Brain pericyte (primary cell): ENCODE data around the gene TGFB1.
"Not testable (repeated sequence)": the region's sequence is repeated elsewhere in the genome, so short reads cannot be mapped to it uniquely, and the experiment has no call there.

ENCODE experiments used
- DNase-seq: peaks from one replicate; pipeline ENCODE4 v3.0.0-alpha.2; 2012; ENCODE audit warnings: low read depth, low spot score

Gene TGFB1

DNA sequence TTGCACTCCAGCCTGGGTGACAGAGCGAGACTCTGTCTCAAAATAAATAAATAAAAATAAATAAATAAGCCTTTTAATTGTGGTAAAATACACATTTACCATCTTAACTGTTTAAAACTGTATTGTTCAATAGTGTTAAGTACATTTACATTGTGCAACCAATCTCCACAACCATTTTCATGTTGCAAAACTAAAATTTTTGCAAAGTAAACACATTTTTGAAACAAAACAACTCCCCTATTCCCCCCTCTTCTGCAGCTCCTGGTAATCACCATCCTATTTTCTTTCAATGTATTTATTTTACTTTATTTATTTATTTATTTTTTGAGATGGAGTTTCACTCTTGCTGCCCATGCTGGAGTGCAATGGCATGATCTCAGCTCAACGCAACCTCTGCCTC lies 16.0 kb upstream of the TGFB1 start:
- DNase-seq, result no peak

DNA sequence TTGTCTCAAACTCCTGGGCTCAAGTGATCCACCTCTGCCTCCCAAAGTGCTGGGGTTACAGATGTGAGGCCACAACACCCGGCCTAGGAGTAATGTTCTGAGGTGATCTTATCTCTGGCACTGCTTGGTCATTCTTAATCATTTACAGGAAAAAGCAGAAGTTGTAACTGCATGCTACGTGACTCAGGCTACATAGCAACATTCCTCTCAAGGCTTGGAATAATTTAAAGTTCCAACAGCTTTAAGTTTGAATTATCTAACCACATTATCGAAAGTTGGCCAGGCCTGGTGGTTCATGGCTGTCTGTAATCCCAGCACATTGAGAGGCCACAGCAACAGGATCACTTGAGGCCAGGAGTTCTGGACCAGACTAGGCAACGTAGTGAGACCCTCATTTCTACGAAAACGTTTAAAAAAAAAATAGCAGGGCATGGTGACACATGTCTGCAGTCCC lies 14.2 kb upstream of the TGFB1 start:
- no peak for DNase-seq

DNA sequence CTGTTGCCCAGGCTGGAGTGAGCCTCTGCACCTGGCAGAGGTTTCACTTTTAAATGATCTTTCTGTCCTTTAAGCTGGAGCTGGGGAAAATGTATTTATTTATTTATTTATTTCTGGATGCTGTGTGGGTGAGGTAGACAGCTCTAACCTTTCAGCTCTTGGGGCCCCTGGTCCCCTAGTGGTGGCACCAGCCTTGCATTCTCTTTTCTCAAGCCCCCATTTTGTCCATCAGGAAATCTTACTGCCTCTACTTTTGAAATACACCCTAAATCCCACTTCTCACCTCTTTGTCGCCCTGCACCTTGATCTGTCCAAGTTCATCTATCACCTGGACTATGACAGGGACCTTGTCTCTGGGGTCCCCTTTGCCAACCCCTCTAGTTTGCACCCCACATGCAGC lies 12.4 kb upstream of the TGFB1 start:
- no peak for DNase-seq

DNA sequence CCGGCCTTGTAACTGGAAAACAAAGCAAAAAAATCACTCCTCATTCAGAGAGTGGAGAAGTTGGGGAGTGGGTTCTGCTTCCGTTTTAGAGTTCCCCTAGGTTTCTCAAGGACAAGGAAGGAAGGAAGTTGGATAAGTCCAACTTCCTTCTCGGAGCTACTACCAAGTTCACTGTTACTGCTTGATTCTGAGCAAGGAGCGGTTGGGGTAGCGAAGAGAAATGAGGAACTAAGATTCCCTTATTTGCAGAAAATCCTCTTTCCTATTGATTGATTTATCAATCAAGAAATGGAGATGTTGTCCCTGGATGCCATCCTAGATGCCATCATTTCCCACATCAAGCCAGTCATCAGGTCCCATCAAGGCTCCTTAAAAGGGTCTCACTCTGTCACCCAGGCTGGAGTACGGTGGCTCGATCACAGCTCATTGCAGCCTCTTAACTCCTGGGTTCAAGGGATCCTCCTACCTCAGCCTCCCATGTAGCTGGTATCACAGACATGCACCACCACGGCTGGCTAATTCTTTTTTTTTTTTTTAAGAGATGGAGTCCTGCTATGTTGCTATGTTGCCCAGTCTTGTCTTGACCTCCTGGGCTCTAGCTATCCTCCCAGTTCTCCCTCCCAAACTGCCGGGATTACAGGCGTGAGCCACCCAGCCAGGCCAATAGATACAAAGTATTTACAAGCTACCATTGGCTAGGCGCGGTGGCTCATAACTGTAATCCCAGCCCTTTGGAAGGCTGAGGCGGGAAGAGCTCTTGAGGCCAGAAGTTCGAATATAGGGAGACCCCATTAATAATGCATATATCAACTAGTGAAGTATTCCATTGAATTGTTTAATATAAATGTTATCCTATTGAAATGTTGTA lies 11.0 kb upstream of the TGFB1 start:
- DNase-seq, result no peak

DNA sequence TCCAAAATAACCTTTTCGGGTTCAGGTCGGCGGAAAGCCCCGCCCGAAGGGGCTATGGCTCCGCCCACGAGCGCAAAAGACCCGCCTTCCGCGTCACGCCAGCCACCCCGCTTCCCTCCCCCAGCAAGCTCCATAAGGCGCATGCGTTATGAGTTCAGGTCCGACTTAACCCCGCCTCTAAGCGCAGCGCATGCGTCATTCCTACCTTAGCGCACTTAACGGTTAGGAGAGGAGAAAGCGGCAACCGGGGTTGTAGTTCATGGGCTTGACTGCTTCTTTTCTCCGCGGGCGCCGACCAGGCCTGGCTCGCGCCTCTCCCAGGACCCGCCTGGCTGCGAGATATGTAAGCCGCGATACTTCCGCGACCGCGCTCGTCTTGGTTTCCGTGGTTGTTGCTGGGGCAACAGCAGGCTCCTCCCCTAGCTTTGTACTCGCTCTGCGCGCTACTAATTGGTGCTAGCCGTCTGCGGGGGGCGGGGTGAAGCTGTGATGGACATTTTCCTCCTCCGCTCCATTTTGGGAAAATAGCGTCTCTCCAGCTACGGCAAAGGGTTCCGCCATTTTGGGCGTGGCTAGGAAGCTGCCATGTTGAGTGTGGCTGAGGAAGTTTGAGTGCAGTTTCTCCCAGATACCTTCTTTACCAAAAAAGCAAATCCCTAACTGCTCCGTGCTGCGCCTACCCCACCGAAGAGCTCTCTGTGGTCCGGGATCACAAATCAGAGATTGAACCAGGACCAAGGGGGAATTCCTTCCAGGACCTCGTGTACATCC lies 10.2 kb upstream of the TGFB1 start, which contains the start of gene B9D2:
Gene B9D2, minus strand, starts transcription at position 397 of the 771 bp plus-strand sequence. CDS start 630 bp downstream, outside the sequence.
- peak; percentile 94 for DNase-seq

DNA sequence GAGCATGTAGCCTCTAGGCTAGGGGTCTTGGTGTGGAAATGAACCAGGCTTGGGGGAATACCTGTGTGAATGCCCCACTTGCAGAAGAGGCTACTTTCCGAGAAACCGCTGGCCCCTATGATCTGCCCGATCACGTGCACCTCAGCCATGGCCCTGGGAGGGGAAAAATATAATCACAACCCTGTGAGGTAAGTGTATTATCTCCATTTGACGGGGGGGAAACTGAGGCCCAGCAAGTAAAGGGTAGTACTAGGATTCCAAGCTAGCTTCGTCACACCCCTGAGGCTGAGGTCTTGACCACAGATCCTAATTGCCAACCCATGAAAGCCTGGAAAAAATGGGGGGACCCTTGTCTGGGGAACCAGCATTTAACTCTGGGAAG lies 9.6 kb upstream of the TGFB1 start:
- DNase-seq, result no peak

DNA sequence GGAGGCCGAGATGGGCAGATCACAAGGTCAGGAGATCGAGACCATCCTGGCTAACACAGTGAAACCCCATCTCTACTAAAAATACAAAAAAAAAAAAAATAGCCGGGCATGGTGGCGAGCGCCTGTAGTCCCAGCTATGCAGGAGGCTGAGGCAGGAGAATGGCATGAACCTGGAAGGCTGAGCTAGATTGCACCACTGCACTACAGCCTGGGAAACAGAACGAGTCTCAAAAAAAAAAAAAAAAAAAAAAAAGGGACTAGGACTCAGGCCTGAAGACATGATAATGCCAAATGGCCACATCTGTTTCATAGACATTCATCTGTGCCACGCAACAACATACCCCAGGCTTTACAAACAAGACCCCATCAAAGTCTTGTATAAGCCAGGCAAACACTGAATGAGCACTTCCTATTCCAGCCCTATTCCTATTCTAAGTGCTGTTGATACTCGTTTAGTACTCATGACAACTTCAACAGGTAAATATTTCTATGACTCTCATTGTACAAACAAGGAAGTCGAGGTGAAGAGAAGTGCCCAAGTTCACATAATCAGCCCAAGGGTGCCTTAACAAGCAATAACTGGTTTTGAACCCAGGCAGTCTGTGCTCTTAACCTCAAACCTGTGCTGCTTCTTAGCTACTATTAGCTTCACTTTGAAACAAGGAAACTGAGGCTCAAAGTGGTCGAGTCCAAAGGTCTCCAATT lies 8.6 kb upstream of the TGFB1 start:
- DNase-seq, result no peak

DNA sequence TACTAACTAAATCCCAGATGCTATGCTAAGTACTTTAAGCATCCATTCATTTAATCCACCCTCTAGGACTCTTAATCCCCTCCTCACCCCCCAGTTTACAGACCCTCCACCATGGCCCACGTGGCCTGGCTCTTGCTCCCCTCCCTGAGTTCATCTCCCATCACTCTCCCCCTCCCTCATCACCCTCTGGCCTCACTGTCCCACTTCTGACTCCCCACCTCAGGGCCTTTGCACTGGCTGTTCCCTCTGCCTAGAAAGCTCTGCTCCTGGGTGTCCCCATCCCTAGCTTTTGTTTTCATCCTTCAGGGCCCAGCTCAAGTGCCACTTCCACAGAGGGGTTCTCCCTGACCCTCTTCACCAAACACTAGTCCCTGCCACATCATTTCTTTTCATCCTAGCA lies 6.0 kb upstream of the TGFB1 start:
- DNase-seq, result no peak

DNA sequence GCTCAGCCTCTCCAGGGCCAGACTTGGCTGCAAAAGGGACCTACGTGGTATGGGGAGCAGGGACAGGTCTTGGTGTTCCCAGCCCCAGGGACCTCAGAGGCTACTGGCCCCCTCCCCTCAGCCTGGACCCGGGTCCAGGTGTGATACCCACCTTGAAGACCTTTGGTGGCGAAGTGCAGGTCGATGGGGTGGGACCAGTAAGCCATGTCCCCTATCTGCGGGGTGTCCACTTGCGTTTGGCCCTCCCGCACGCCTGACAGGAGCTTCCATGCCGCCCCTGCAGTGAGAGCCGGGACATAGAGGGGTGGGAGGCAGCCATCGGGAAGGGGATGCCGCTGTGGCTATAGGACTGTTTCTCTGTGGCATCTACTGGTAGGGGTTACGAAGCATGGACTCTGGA lies 4.0 kb upstream of the TGFB1 start:
- no peak for DNase-seq

DNA sequence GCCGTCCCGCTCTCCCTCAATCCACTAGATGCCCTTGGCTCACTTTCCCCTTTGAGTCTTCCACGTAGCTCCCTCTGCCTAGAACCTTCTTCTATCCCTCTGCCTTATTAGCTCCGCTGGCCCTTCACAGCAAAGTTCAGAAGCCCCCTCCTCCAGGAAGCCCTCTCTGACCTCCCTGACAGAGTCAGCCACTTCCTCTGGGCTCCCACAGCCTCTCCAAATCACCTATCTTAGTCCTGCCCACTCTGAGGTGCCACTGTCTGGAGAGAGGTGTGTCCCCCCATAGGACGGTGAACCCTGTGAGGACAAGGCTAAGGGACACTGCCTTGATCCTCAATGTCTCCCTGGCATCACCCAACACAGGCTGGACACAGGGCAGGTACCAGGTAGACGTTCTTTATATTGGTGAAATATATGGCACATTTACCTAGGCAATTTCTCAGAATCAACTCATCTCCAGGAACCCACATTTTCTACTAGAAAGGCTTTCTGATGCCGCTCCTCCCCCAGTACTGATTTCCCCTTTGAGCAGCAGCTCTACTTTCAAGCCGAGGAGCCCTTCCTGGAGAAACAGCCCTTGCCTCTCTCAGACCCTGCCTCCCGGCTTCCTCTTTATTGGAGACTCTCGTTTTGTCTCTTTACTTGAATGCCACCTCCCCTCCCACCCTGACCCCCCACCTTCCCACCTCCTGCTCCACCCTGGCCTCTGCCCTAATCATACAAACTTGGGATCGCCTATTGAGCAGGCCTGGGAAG lies 3.4 kb upstream of the TGFB1 start:
- no peak for DNase-seq

DNA sequence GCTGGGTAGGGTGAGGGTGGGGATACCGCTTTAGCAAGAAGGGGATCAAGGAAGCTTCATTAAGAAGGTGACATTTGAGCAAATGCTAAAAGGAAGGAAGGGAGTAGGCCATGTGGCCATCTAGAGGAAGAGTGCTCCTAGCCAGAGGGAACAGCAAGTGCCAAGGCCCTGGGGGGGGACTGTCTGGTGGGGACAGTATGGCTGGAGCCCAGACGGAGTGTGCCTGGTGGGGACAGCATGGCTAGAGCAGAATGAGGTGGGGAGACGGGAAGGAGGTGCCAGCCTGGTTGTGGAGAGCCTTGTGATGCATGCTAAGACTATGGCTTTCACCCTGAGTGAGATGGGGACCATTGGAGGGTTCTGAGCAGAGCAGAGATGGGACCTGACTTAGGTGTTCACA lies 2.1 kb upstream of the TGFB1 start:
- no peak for DNase-seq

DNA sequence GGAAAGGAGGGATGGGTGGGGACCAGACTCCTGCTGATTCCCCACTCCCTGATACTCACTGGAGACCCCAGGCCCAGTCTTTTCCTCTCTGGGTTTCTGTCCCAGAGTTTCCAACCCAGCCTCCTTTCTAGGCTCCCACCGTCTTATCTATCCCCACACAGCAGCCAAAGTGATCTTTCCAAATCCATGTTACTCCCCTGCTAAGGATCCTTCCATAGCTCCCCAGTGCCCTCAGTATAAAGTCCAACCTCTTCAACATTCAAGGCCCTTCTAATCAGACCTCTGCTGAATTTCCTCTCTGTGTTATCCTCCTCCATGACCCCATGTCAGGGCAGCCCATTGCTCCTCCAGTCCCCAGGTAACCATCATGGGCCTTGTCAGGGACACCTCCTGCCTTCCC lies 1.3 kb upstream of the TGFB1 start:
- no peak for DNase-seq

DNA sequence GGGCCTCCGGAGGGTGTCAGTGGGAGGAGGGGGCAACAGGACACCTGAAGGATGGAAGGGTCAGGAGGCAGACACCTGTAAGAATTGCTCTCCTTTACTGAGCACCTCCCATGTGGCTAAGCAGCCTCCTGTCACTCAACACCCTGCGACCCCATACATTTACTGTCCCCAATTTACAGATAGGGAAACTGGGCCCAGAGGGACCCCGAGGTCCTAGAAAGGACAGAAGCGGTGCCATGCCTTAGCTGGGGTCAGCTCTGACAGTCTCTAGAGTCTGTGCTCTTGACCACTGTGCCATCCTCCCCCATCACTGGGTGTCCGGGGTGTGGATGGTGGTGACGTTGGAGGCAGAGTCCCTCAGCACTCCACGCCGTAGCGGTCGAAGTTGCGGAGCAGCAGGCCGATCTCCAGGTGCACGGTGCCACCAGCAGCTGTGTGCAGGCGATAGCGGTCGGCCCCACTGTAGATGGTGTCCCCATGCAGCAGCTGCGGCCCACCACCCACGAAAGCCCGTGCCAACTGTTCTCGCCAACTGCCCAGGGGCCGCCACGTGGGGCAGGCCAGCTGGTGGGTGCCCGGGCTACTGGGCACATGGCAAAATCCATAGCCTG lies 726 bp upstream of the TGFB1 start:
- no peak for DNase-seq

DNA sequence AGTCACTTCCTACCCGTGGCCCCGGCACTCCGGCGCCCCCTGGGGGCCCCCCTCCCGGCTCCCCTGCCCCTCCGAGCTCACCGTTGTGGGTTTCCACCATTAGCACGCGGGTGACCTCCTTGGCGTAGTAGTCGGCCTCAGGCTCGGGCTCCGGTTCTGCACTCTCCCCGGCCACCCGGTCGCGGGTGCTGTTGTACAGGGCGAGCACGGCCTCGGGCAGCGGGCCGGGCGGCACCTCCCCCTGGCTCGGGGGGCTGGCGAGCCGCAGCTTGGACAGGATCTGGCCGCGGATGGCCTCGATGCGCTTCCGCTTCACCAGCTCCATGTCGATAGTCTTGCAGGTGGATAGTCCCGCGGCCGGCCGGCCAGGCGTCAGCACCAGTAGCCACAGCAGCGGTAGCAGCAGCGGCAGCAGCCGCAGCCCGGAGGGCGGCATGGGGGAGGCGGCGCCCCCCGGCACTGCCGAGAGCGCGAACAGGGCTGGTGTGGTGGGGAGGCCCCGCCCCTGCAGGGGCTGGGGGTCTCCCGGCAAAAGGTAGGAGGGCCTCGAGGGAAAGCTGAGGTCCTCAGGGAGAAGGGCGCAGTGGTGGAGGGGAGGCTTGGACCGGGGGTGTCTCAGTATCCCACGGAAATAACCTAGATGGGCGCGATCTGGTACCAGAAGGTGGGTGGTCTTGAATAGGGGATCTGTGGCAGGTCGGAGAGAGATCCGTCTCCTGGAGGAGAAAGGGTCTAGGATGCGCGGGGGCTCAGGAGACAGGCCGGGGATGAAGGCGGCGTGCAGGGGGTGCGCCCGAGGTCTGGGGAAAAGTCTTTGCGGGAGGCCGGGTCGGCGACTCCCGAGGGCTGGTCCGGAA lies 885 bp downstream of the TGFB1 start:
- no peak for DNase-seq

DNA sequence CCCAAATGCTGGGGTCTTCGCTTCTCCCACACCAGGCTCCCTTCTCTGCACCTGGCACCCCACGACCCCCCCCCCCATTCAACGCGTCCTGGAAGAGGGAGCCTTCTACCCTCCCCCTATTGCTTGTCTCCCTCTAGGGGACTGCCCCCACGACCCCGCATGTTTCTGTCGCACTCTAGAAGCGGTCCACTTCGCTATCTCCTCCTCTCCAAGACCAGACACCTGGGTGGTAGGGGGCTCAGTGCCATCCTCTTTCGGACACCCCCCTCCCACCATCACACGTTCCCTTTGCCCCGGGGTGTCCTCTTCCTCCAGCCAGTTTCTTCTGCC lies 1.5 kb downstream of the TGFB1 start:
- DNase-seq, result no peak

DNA sequence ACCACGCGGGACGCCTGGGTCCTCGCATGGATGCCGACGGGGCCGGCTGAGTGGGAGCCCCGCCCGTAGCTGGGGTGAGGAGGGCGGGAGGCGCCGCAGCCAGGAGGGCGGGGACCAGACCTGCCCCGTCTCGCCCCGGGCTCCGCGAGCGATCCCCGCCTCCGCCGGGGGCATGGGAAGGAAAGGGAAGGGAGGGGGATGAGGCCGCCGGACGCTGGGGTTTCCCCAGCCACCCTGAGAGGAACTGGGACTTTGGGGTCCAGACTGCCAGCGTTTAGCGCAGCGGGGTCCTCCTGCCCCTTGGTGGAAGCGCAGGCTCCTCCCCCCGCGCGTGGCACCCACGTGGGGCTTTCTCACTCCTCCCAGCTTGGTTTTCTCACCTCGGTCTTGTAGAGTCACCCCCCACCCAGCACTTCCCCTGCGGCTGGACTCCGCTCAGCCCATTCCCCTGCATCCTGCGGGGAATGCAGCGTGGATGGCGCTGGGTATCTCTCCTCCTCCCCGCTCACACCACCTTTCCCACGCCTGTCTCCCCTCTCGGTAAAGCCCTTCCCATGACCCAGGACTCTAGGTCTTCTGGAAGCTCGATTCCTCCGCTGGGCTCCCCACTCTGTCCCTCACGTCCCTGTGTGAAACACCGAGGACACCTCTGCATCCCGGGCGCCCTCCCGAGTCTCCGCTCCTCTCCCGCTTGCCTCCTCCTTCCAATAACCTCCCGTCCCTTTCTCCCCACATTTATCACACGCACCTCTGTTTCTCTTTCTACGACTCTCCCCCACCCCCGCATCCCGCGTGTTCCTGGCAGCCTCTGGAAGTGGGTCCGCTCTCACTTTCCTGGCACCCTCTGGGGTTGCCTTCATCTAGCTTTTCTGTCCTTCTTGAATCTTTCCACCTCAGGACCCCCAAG lies 2.1 kb downstream of the TGFB1 start:
- no peak for DNase-seq

DNA sequence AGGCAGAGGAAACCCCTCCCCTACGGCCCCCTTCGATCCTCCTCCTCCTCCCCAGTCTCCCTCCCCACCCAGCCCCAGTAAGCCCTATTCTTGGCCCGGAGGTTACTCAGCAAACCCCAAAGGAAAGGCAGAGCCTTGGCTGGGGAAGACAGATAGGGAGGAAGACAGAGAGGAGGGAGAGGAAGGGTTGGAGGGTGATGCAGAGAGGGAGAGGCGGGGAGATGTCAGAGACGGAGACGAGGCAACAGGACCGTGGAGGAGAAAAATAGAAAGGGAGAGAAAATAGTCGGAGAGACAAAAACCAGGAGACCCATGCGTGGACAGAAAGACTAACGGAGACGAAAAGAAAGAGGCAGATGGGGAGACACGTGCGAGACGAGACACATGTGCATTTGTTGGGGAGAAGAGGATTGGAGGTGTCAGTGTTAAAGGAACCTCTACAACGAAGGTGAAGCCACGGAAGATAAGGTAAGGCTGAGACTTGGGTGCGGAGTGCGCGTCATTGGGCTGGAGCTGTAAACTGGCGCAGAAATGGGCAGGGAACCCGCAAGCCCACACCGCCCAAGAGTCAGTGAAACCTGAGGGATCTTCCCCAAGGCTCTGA lies 2.9 kb downstream of the TGFB1 start:
- DNase-seq, result no peak

DNA sequence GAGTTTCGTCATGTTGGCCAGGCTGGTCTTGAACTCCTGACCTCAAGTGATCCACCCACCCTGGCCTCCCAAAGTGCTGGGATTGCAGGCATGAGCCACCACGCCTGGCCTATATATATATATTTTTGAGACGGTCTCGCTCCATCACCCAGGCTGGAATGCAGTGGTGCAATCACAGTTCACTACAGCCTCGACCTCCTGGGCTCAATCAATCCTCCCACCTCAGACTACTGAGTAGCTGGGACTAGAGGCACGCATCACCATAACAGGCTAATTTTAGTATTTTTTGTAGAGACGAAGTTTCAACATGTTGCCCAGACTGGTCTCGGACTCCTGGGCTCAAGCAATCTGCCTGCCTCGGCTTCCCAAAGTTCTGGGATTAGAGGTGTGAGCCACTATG lies 6.8 kb downstream of the TGFB1 start:
- not testable (repeated sequence) for DNase-seq

DNA sequence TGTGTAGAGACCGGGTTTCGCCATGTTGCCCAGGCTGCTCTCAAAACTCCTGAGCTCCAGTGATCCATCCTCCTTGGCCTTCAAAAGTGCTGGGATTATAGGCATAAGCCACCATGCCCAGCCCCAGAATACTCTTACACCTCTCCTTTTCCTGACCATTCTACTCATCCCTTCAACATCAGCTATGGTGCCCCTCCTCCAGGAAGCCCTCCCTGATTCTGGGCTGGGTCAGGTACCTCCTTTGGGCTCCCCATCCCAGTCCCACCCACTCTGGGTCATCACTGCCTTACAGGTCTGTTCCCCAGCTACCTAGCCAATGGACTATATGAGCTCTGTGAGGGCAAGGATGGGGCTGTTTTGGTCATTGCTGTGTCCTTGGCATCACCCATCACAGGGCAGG lies 9.6 kb downstream of the TGFB1 start:
- DNase-seq, result no peak
